ENCODE measurements around the gene CDKN2D.
"Not testable (repeated sequence)": the region's sequence is repeated elsewhere in the genome, so short reads cannot be mapped to it uniquely, and the experiment has no call there.

The CDKN2D gene

DNA sequence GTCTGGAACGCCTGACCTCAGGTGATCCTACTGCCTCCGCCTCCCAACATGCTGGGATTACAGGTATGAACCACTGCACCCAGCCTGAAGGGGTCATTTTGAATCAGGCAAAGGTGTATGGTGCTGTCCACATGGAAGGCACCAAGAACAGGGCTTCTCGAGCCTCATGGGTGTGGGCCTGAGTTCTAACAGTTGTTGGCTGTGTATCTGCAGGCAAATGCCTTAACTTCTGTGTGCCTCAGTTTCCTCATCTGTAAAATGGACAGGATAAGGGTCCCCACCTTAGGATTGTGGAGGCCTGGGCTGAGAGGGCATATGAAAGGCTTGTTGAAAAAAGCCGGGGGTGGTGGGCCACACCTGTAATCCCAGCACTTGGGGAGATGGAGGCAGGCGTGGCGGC, 9.2 kb upstream of the CDKN2D start:
- H3K27ac ChIP-seq: no peak overlapping the region
- TF ChIP-seq, protein P1, sequence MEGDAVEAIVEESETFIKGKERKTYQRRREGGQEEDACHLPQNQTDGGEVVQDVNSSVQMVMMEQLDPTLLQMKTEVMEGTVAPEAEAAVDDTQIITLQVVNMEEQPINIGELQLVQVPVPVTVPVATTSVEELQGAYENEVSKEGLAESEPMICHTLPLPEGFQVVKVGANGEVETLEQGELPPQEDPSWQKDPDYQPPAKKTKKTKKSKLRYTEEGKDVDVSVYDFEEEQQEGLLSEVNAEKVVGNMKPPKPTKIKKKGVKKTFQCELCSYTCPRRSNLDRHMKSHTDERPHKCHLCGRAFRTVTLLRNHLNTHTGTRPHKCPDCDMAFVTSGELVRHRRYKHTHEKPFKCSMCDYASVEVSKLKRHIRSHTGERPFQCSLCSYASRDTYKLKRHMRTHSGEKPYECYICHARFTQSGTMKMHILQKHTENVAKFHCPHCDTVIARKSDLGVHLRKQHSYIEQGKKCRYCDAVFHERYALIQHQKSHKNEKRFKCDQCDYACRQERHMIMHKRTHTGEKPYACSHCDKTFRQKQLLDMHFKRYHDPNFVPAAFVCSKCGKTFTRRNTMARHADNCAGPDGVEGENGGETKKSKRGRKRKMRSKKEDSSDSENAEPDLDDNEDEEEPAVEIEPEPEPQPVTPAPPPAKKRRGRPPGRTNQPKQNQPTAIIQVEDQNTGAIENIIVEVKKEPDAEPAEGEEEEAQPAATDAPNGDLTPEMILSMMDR (conservative IDR thresholded peaks at IDR 0.05): no peak

DNA sequence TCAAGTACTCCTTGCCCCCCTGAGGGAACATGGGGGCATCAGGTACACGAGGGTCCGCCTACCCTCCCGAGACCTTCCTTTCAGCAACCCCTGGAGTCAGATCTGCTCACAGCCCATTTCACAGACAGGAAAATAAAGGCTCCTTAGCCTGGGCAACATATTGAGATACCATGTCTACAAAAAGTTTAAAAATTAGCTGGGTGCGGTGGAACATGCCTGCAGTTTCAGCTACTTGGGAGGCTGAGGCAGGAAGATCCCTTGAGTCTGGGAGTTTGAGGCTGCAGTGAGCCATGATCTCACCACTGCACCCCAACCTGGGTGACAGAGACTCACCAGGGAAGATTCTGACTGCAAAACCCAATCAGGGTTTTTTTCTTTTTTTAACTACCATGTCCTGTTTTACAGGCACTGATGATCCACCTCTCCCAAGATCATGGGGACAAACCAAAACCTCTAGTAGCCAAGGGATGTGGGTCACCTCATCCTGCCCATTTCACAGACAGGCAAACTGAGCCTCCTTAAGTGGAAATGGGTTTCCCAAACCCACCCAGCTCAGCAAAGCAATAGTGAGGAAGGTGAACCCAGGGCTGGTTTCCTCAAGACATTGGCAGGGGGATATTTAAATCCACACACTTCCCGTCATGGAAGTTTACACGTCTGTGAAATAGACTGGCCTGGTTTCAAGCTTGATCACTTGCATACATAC, 6.4 kb upstream of the CDKN2D start:
- no peak overlapping the region for H3K27ac ChIP-seq
- TF ChIP-seq, protein P1 (conservative IDR thresholded peaks at IDR 0.05): no peak

DNA sequence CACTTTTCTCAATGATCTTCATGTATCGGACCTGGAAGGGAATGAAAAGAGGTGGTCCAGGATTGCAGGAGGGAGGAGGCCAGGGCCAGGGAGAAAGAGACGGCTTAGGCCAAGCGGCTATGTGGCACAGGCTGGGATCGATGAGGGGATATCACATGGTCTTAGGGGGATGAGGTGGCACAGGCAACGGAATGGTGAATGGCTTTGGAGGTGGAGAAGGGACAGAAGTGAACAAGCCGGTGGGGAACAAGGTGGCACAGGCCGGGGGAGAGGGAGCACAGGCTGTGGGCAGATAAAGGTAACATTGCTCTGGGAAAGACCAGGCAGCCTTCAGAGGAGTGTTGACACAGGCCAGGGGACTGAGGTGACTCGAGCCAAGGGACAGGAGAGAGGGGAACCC, 5.7 kb upstream of the CDKN2D start:
- TF ChIP-seq, protein P1 (conservative IDR thresholded peaks at IDR 0.05): no peak

DNA sequence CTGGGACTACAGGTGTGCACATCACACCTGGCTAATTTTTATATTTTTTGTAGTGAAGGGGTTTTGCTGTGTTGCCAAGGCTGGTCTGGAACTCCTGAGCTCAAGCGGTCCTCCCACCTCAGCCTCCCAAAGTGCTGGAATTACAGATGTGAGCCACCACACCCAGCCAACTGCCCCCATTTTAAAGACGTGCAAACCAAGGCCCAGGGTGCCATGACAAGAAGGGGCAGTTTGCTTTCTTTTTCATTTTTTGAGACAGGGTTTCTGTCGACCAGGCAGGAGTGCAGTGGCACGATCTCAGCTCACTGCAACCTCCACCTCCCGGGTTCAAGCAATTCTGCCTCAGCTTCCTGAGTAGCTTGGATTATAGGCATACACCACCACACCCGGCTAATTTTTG, 5.0 kb upstream of the CDKN2D start:
- H3K27ac ChIP-seq: not testable (repeated sequence)

More for the DNA sequence above, 5.7 kb upstream of the CDKN2D start:
- no peak overlapping the region for H3K27ac ChIP-seq

- TF ChIP-seq, protein P1 (conservative IDR thresholded peaks at IDR 0.05): no peak
- H3K27ac ChIP-seq: peak overlapping the region; percentile 51
These were observed 535 bp downstream of the CDKN2D start for GRCh38 chr19:10568062-10568825.

GRCh38 chr19:10567656-10568055, 1.1 kb downstream of the CDKN2D start:
- H3K27ac ChIP-seq: peak overlapping the region; percentile 51
- TF ChIP-seq, protein P1 (conservative IDR thresholded peaks at IDR 0.05): no peak

DNA sequence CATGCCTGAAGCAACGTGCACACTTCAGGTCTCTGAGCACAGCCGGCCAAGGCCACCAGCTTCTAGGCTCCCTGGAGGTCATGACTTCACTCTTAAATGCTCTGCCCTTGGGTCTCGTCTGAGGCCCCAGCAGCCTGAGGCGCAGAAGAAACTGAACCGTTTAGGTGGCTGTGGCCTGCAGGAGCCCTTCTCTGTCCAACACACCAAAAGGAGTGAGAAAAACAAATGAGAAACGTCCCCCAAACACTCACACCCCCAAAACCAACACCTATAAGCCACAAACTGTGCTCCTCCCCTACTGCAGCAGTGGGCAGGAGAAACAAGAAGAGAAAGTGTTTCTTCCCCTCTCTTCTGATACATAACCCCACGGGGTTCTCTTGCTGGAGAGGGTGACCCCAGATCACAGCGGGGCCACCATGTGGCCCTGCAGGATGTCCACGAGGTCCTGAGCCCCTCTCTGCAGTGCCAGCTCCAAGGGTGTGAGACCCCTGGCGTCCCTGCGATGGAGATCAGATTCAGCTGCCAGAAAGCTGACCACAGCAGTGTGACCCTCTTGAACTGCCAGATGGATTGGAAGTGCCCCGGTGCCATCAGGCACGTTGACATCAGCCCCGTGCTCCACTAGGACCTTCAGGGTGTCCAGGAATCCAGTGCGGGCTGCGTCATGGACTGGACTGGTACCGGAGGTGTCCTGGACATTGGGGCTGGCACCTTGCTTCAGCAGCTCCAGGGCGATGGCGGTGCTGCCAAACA, 1.9 kb downstream of the CDKN2D start:
- TF ChIP-seq, protein P1 (conservative IDR thresholded peaks at IDR 0.05): no peak
- H3K27ac ChIP-seq: no peak overlapping the region

All from VCaP (cell line).